IgD-negative memory B cell (primary cell): ENCODE measurements around the gene KRT80. TPM values are rescaled to one million over a fixed set of nuclear protein-coding genes. Genes with fewer than 3 reads are reported as not detected.
A peak's percentile ranks its signal among the peaks of the same experiment; 100 is the strongest.

Experiments used
- H3K27ac Mint-ChIP-seq, 3 donors: one replicate each; pipeline ENCODE4 v1.8.0; 2020 to 2022; ENCODE audit warnings: mild to moderate bottlenecking in 3 of 3, mixed read lengths in 3 of 3, moderate library complexity in 1 of 3
- H3K27me3 Mint-ChIP-seq: one replicate; pipeline ENCODE4 v1.8.0; 2021; ENCODE audit warnings: mixed read lengths
- H3K36me3 Mint-ChIP-seq: one replicate; pipeline ENCODE4 v1.8.0; 2020; ENCODE audit warnings: mild to moderate bottlenecking, mixed read lengths
- H3K4me1 Mint-ChIP-seq, 3 donors: one replicate each; pipeline ENCODE4 v1.8.0; 2020 to 2022; ENCODE audit warnings: mixed read lengths in 3 of 3, mild to moderate bottlenecking in 1 of 3
- H3K4me3 Mint-ChIP-seq, 4 donors: one replicate each; pipeline ENCODE4 v1.8.0; 2020 to 2022; ENCODE audit warnings: mild to moderate bottlenecking in 4 of 4, mixed read lengths in 4 of 4, moderate library complexity in 3 of 4
- H3K9me3 Mint-ChIP-seq, 3 donors: one replicate each; pipeline ENCODE4 v1.8.0; 2020 to 2021; ENCODE audit warnings: mixed read lengths in 3 of 3, mild to moderate bottlenecking in 1 of 3
- polyA plus RNA-seq: library from polyadenylated mRNA; unstranded; fragments of 300-500 nt; fragmentation: Illumina TruSeq; gene quantifications from one replicate; pipeline ENCODE4 v1.2.3, GENCODE V29; 2021

The KRT80 gene
- polyA plus RNA-seq, 1 donor from 2014 or later: not detected

DNA sequence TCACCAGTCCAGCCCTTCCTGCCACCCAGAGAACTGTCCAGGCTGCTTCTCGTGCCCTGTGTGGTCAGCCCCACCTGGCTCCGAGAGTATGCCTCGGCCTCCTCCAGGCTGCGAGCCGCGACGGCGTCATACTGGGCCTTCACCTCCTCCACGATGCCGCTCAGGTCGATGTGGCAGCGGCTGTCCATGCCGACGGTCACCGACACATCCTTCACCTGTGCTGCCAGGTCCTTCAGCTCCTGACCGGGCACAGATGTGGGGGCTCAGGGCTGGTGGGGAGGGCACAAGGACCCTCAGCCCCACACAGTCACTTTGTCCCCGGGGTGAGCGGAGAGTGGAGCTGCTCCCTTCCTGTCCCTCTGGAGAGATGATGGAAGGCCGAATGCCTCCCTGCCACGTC, 18.3 kb downstream of the KRT80 start:
- Mint-ChIP-seq H3K4me3 (no peak overlapping the region), H3K27ac (no peak overlapping the region), H3K27me3 (peaks cover 2% of the 10 kb centered on the region), H3K36me3 (no peaks in the 10 kb centered on the region), H3K9me3 (no peaks in the 10 kb centered on the region), H3K4me1 (no peaks in the 10 kb centered on the region)

- H3K27me3 Mint-ChIP-seq: peaks cover 2% of the 10 kb centered on the region
- no peak overlapping the region for H3K27ac Mint-ChIP-seq
- H3K9me3 Mint-ChIP-seq: no peaks in the 10 kb centered on the region
- H3K4me3 Mint-ChIP-seq: no peak overlapping the region
- H3K36me3 Mint-ChIP-seq: no peaks in the 10 kb centered on the region
- H3K4me1 Mint-ChIP-seq: no peaks in the 10 kb centered on the region
Measured at GRCh38 chr12:52172956-52173355, 18.9 kb downstream of the KRT80 start.

DNA sequence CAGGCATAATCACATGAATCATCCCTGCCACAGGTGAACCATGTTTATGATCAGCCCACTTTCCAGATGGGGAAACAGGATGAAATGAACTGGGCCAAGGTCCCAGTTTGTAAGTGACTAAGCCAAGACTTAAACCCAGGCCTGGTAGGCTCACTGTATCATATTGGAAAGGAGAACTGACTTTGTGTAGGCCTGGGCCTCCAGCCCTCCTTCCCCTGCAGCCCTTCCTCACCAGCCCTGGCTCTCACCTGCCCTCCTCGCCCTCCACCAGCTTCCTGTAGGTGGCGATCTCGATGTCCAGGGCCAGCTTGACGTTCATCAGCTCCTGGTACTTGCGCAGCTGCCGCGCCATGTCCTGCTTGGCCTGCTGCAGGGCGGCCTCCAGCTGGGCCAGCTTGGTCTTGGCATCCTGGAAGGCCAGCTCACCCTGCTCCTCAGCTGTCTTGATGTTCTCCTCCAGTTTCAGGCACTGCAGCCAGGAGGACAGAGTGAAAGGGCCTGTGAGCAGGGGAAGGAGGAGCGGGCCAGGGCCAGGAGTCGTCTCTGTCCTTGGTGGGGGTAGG, 19.8 kb downstream of the KRT80 start:
- Mint-ChIP-seq H3K4me3 (no peak overlapping the region), H3K27ac (no peak overlapping the region), H3K36me3 (no peaks in the 10 kb centered on the region), H3K27me3 (peaks cover 2% of the 10 kb centered on the region), H3K9me3 (no peaks in the 10 kb centered on the region), H3K4me1 (no peaks in the 10 kb centered on the region)

DNA sequence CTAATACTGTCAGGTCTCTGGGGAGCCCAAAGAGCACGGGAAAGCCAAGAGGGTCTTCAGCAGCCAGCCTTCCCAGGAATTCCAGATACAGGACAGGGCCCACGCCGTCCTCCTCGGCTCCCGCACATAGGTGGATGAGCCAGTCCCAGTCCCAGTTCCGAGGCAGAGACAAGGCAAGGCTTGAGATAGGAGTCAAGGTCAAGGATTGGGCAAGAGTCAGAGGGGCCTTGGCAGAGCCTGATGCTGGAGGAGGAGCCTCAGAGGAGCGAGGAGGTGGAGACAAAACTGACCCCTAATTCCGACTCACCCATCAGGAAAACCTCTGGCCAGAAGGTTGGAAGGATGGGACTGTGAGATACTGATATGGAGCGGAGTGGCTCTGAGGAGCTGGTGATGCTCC, 21.0 kb downstream of the KRT80 start:
- no peaks in the 10 kb centered on the region for H3K9me3 Mint-ChIP-seq
- H3K4me1 Mint-ChIP-seq: no peaks in the 10 kb centered on the region
- no peak overlapping the region for H3K4me3 Mint-ChIP-seq
- H3K36me3 Mint-ChIP-seq: no peaks in the 10 kb centered on the region
- H3K27me3 Mint-ChIP-seq: peaks cover 5% of the 10 kb centered on the region
- H3K27ac Mint-ChIP-seq: no peak overlapping the region

- Mint-ChIP-seq H3K36me3 (no peaks in the 10 kb centered on the region), H3K4me3 (no peak overlapping the region)
Measured at GRCh38 chr12:52169886-52170285, 21.9 kb downstream of the KRT80 start.

GRCh38 chr12:52168019-52168717, 23.6 kb downstream of the KRT80 start:
- Mint-ChIP-seq H3K4me1 (no peaks in the 10 kb centered on the region), H3K27ac (no peak overlapping the region), H3K4me3 (no peak overlapping the region), H3K9me3 (no peaks in the 10 kb centered on the region), H3K36me3 (no peaks in the 10 kb centered on the region), H3K27me3 (peaks cover 6% of the 10 kb centered on the region)

More at GRCh38 chr12:52169886-52170285, 21.9 kb downstream of the KRT80 start:
- Mint-ChIP-seq H3K27ac (no peak overlapping the region), H3K27me3 (peaks cover 5% of the 10 kb centered on the region), H3K9me3 (no peaks in the 10 kb centered on the region), H3K4me1 (no peaks in the 10 kb centered on the region)

DNA sequence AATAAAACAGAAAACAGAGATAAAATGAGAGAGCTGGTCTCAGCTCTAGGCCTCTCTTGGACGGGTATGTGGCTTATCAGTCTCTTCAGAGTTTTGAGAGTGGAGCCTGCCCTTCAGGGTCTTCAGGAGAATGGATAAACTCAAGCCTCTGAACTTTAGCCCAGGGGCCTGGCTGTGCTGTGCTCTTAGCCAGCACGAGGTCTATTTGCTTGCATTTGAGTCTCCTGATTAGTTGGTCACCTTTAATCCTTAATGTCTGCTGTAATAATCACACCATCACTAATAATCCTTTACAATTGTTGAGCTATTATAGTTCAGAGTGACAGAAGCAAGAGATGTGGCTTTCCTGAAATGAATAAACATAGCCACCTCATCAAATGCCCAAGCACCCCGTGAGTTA, 24.3 kb downstream of the KRT80 start:
- no peak overlapping the region for H3K4me3 Mint-ChIP-seq
- no peaks in the 10 kb centered on the region for H3K36me3 Mint-ChIP-seq
- H3K9me3 Mint-ChIP-seq: no peaks in the 10 kb centered on the region
- H3K4me1 Mint-ChIP-seq: no peaks in the 10 kb centered on the region
- H3K27me3 Mint-ChIP-seq: peaks cover 11% of the 10 kb centered on the region
- no peak overlapping the region for H3K27ac Mint-ChIP-seq

GRCh38 chr12:52166672-52167071, 25.1 kb downstream of the KRT80 start:
- Mint-ChIP-seq H3K27me3 (peaks cover 11% of the 10 kb centered on the region), H3K27ac (no peak overlapping the region), H3K9me3 (no peaks in the 10 kb centered on the region), H3K36me3 (no peaks in the 10 kb centered on the region), H3K4me3 (no peak overlapping the region), H3K4me1 (no peaks in the 10 kb centered on the region)

GRCh38 chr12:52165096-52165855, 26.5 kb downstream of the KRT80 start:
- H3K27me3 Mint-ChIP-seq: peaks cover 11% of the 10 kb centered on the region
- H3K9me3 Mint-ChIP-seq: no peaks in the 10 kb centered on the region
- H3K4me1 Mint-ChIP-seq: no peaks in the 10 kb centered on the region
- peak overlapping the region in 1 of 3 donors; percentile 90 for H3K27ac Mint-ChIP-seq
- H3K4me3 Mint-ChIP-seq: no peak overlapping the region
- H3K36me3 Mint-ChIP-seq: no peaks in the 10 kb centered on the region

- H3K4me3 Mint-ChIP-seq: no peak overlapping the region
Measured at GRCh38 chr12:52164624-52165023, 27.2 kb downstream of the KRT80 start.

DNA sequence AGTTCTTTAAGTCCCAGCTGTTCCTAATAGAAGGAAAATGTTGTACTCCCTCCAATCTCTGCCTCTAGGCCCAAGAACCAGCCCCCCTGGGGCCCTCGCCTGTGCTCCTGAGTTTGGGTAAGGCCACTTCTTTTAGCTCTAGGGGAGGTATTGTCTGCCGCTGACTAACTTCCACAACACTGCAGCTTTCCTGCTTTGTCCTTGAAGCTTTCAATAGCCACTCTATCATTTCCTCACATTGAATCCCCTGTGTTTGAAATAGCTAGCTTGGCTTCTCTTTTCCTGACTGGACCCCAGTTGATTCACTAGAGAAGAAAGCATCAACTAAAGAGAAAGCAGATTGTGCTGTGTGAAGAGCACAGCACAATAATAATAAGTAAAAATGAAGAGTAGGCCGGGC, 28.8 kb downstream of the KRT80 start:
- no peak overlapping the region for H3K27ac Mint-ChIP-seq
- peaks cover 2 to 10% (median 3%) of the 10 kb centered on the region in 3 donors for H3K9me3 Mint-ChIP-seq

More at GRCh38 chr12:52164624-52165023, 27.2 kb downstream of the KRT80 start:
- H3K4me1 Mint-ChIP-seq: no peaks in the 10 kb centered on the region
- H3K9me3 Mint-ChIP-seq: no peaks in the 10 kb centered on the region
- no peaks in the 10 kb centered on the region for H3K36me3 Mint-ChIP-seq
- H3K27me3 Mint-ChIP-seq: peaks cover 11% of the 10 kb centered on the region
- H3K27ac Mint-ChIP-seq: no peak overlapping the region

DNA sequence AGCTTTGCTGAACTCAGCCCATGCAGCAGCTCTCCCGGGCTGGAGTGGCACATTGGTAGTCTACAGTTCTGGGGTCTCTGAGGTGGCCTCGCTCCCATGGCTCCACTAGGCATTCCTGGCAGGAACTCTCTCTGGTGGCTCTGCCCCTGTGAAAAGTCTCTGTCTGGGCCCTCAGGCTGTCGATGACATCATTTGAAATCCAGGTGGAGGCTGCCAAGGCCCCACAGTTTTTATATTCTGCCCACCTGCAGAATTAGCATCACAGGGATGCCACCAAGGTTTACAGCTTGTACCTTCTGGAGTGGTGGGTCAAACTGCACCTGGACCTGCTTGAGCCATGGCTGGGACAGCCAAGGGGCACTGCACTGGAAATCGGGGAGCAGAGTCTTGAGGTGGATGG, 31.6 kb downstream of the KRT80 start:
- no peak overlapping the region for H3K4me3 Mint-ChIP-seq
- H3K27me3 Mint-ChIP-seq: peaks cover 6% of the 10 kb centered on the region

More for the DNA sequence above, 28.8 kb downstream of the KRT80 start:
- H3K36me3 Mint-ChIP-seq: no peaks in the 10 kb centered on the region
- no peak overlapping the region for H3K4me3 Mint-ChIP-seq
- peaks cover 9% of the 10 kb centered on the region for H3K27me3 Mint-ChIP-seq
- no peaks in the 10 kb centered on the region for H3K4me1 Mint-ChIP-seq

GRCh38 chr12:52157566-52158150, 34.2 kb downstream of the KRT80 start:
- Mint-ChIP-seq H3K9me3 (peaks cover 2 to 10% (median 3%) of the 10 kb centered on the region in 3 donors), H3K27ac (no peak overlapping the region), H3K4me1 (peaks cover 0 to 5% (median 4%) of the 10 kb centered on the region in 3 donors), H3K4me3 (no peak overlapping the region), H3K27me3 (peaks cover under 1% of the 10 kb centered on the region), H3K36me3 (no peaks in the 10 kb centered on the region)

More for the DNA sequence above, 31.6 kb downstream of the KRT80 start:
- Mint-ChIP-seq H3K9me3 (peaks cover 2 to 10% (median 3%) of the 10 kb centered on the region in 3 donors), H3K36me3 (no peaks in the 10 kb centered on the region), H3K4me1 (peaks cover 0 to 5% (median 1%) of the 10 kb centered on the region in 3 donors), H3K27ac (no peak overlapping the region)

GRCh38 chr12:52156757-52157565, 34.9 kb downstream of the KRT80 start:
- H3K27me3 Mint-ChIP-seq: no peaks in the 10 kb centered on the region
- H3K27ac Mint-ChIP-seq: no peak overlapping the region
- H3K36me3 Mint-ChIP-seq: no peaks in the 10 kb centered on the region
- no peak overlapping the region for H3K4me3 Mint-ChIP-seq
- peaks cover 2 to 10% (median 3%) of the 10 kb centered on the region in 3 donors for H3K9me3 Mint-ChIP-seq
- peaks cover 0 to 5% (median 4%) of the 10 kb centered on the region in 3 donors for H3K4me1 Mint-ChIP-seq
